Suprapubic skin (tissue), 3 donors: ENCODE results near the gene PLXNB2.

Experiments
- POLR2A ChIP-seq, 2 donors: fragments of 450-650 bp; IDR thresholded peaks; one replicate each; pipeline ENCODE4 v1.6.1; 2017; ENCODE audit warnings: antibody characterized with exemption in 2 of 2, mild to moderate bottlenecking in 2 of 2, moderate library complexity in 2 of 2
- TF ChIP-seq, protein P1 (sequence below), 2 donors: fragments of 200-600 bp in 1 of 2; fragments of 450-650 bp in 1 of 2; sonication (generic) in 1 of 2; IDR thresholded peaks; one replicate each; pipeline ENCODE4 v1.5.1; 2016 to 2019; ENCODE audit warnings: antibody characterized with exemption in 2 of 2, mild to moderate bottlenecking in 1 of 2, moderate library complexity in 1 of 2

DNA sequence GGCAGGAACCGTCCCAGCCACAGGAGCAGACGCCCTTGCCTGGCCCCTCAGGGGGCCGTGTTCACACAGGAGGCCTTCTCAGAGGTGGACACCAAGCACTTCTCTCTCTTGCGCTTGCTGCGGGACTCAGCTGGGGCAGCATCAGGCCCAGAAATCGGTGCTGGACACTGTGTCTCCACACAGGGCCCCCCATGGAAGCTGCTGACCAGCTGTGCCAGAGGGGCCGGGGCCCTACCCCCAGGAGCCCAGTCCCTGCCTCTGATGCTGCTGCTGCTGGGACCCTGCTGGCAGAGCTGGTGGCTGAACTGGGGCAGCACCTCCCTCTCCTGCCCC, 4.0 kb downstream of the PLXNB2 start:
- no peak for TF ChIP-seq POLR2A (IDR thresholded peaks at IDR 0.05)
- TF ChIP-seq, protein P1, sequence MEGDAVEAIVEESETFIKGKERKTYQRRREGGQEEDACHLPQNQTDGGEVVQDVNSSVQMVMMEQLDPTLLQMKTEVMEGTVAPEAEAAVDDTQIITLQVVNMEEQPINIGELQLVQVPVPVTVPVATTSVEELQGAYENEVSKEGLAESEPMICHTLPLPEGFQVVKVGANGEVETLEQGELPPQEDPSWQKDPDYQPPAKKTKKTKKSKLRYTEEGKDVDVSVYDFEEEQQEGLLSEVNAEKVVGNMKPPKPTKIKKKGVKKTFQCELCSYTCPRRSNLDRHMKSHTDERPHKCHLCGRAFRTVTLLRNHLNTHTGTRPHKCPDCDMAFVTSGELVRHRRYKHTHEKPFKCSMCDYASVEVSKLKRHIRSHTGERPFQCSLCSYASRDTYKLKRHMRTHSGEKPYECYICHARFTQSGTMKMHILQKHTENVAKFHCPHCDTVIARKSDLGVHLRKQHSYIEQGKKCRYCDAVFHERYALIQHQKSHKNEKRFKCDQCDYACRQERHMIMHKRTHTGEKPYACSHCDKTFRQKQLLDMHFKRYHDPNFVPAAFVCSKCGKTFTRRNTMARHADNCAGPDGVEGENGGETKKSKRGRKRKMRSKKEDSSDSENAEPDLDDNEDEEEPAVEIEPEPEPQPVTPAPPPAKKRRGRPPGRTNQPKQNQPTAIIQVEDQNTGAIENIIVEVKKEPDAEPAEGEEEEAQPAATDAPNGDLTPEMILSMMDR (IDR thresholded peaks at IDR 0.05): no peak
